Cardiac muscle cell (in vitro differentiated cells and primary cell): ENCODE results near the gene EPHX1. TPM values are rescaled to one million over a fixed set of nuclear protein-coding genes. Genes with fewer than 3 reads are reported as not detected.

ENCODE experiments used
- DNase-seq, 2 donors: peaks; one replicate each; pipeline versions ENCODE4 v3.0.0 to v3.0.0-alpha.2; 2010 to 2017; ENCODE audit warnings: low read depth in 1 of 2, low spot score in 1 of 2
- H3K27ac ChIP-seq: fragments of 200-600 bp; sonication (generic); 2 replicates; pipeline ENCODE4 v1.5.1; 2016
- H3K27me3 ChIP-seq: fragments of 200-600 bp; sonication (generic); 2 replicates; pipeline ENCODE4 v1.6.0; 2016; ENCODE audit warnings: control low read depth
- H3K36me3 ChIP-seq: fragments of 200-600 bp; sonication (generic); 2 replicates; pipeline ENCODE4 v1.5.1; 2016; ENCODE audit warnings: control low read depth
- H3K4me1 ChIP-seq: fragments of 200-600 bp; sonication (generic); 2 replicates; pipeline ENCODE4 v1.8.1; 2017; ENCODE audit warnings: low read depth, mild to moderate bottlenecking, mixed run types
- H3K4me3 ChIP-seq: fragments of 200-600 bp; sonication (generic); 2 replicates; pipeline ENCODE4 v1.5.1; 2016; ENCODE audit warnings: mild to moderate bottlenecking
- H3K9me3 ChIP-seq: fragments of 200-600 bp; sonication (generic); 2 replicates; pipeline ENCODE4 v1.5.1; 2017; ENCODE audit warnings: low read depth, mild to moderate bottlenecking, control low read depth
- polyA plus RNA-seq: library from polyadenylated mRNA; unstranded; fragments of >200 nt; fragmentation: Nextera tagmentation; extraction: Ambion mirVana; gene quantifications from 2 replicates; pipeline ENCODE4 v1.2.1, GENCODE V29; 2016
- total RNA-seq: library from RNA; depleted of rRNA; stranded (reverse); fragments of >200 nt; gene quantifications from 2 replicates; pipeline ENCODE4 v1.2.3, GENCODE V29; 2016
- TF ChIP-seq, protein P1 (sequence below): IDR thresholded peaks from 2 replicates; pipeline ENCODE4 v1.5.1; 2012; ENCODE audit warnings: low read depth, mild to moderate bottlenecking, low read length

Gene EPHX1
- total and polyA plus RNA-seq, 2 experiments from 2014 or later, result 15.8 to 33.8 TPM

DNA sequence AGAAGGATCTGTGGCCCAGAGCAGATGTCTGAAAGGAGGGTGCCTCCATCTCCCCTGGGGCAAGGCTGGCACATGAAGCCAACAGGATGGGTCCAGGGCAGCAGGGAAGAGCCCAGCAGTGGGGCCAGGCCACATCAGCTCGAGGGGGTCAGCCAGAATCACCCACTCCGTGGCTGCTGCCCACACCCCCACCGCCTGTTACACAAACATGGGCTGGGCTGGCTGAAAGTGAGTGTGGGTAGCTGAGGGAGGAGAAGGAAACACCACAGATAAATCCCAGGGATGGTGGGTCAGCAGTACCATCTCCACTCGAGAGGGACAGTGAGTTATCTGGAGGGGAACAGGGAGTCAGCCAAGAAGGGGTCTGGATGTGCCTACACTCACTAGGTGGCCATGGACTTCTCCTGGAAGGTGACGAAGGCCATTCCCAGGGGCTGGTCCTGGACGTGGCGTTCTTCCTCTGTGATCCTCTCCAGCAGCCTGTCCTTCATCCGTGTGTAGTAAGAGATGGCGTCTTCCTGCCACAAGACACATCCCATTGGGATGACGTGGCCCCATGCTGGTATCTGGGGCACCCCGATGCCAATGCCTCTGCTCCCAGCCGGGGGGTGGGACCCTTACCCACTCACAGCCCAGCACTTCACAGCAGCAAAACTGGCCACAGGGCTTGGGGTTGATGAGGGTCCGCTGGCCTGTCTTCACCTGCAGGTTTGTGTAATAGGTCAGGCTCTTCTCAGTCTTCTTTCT, 52.1 kb downstream of the EPHX1 start:
- TF ChIP-seq, protein P1, sequence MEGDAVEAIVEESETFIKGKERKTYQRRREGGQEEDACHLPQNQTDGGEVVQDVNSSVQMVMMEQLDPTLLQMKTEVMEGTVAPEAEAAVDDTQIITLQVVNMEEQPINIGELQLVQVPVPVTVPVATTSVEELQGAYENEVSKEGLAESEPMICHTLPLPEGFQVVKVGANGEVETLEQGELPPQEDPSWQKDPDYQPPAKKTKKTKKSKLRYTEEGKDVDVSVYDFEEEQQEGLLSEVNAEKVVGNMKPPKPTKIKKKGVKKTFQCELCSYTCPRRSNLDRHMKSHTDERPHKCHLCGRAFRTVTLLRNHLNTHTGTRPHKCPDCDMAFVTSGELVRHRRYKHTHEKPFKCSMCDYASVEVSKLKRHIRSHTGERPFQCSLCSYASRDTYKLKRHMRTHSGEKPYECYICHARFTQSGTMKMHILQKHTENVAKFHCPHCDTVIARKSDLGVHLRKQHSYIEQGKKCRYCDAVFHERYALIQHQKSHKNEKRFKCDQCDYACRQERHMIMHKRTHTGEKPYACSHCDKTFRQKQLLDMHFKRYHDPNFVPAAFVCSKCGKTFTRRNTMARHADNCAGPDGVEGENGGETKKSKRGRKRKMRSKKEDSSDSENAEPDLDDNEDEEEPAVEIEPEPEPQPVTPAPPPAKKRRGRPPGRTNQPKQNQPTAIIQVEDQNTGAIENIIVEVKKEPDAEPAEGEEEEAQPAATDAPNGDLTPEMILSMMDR, result no peak
- H3K27ac ChIP-seq, result no peak overlapping the region
- peaks cover 18% of the 10 kb centered on the region for H3K36me3 ChIP-seq
- no peak overlapping the region for H3K4me3 ChIP-seq
- no peaks in the 10 kb centered on the region for H3K27me3 ChIP-seq
- no peaks in the 10 kb centered on the region for H3K4me1 ChIP-seq
- H3K9me3 ChIP-seq, result no peaks in the 10 kb centered on the region
- no peak for DNase-seq

DNA sequence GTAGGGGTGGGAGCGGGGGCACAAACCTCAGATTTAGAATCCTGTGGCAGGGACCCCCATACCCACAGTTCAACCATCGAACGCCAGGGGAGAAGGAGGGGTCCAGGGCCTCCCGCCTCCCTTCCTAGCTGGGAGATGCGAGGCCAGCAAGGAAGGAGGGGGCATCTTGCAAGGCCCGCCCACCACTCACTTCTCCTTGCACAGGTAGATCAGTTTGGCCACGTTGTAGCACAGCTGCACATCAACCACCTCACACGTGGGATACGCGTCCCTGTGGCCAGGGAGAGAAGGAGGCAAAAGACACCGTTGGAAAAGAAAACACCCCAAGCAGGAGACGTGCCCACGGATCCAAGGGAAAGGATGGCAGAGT, 52.6 kb downstream of the EPHX1 start:
- H3K4me1 ChIP-seq, result no peaks in the 10 kb centered on the region
- H3K9me3 ChIP-seq, result no peaks in the 10 kb centered on the region
- no peaks in the 10 kb centered on the region for H3K27me3 ChIP-seq
- no peak overlapping the region for H3K4me3 ChIP-seq
- TF ChIP-seq, protein P1, result no peak
- no peak for DNase-seq
- no peak overlapping the region for H3K27ac ChIP-seq
- H3K36me3 ChIP-seq, result peaks cover 22% of the 10 kb centered on the region

DNA sequence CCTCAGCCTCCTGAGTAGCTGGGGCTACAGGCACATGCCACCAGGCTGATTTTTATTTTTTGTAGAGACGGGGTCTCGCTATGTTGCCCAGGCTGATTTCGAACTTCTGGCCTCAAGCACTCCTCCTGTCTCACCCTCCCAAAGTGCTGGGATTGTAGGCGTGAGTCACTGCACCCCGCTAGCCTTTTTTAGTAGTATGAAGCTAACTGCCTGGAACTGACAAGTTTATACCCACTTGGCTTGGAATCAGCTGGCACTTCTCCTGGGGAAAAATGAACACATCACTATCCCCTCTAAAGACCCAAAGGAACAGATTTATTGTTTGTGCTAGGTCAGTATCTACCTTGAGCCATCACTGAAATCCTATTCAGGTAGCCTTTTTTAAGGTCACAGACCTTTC, 53.2 kb downstream of the EPHX1 start:
- no peak overlapping the region for H3K27ac ChIP-seq
- no peaks in the 10 kb centered on the region for H3K9me3 ChIP-seq
- no peaks in the 10 kb centered on the region for H3K27me3 ChIP-seq
- no peak overlapping the region for H3K4me3 ChIP-seq
- TF ChIP-seq, protein P1, result no peak
- H3K36me3 ChIP-seq, result peaks cover 22% of the 10 kb centered on the region
- H3K4me1 ChIP-seq, result no peaks in the 10 kb centered on the region
- peak in 1 of 2 donors; percentile 39 for DNase-seq

DNA sequence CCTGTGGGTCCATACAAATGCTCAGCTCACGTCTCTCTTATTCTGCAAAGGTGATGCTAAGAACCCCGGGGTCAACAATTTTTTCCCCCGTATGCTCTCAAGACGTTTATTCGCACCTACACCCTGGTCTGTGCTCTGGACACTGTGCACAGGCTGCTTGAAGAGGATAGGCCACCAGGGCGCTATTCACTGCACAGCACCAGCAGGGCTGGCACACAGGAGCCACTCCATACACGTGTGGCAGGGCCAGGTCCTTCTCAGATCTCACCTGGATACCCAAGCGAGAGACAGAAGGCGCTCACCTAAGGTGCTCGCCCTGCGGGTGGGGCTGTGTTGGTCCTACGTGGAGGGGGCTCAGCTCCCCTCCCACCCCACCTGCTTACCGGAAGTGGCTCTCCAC, 55.6 kb downstream of the EPHX1 start:
- no peaks in the 10 kb centered on the region for H3K27me3 ChIP-seq
- no peaks in the 10 kb centered on the region for H3K9me3 ChIP-seq
- peaks cover 18% of the 10 kb centered on the region for H3K36me3 ChIP-seq
- no peak overlapping the region for H3K27ac ChIP-seq
- no peaks in the 10 kb centered on the region for H3K4me1 ChIP-seq
- no peak overlapping the region for H3K4me3 ChIP-seq
- TF ChIP-seq, protein P1, result no peak
- DNase-seq, result no peak

DNA sequence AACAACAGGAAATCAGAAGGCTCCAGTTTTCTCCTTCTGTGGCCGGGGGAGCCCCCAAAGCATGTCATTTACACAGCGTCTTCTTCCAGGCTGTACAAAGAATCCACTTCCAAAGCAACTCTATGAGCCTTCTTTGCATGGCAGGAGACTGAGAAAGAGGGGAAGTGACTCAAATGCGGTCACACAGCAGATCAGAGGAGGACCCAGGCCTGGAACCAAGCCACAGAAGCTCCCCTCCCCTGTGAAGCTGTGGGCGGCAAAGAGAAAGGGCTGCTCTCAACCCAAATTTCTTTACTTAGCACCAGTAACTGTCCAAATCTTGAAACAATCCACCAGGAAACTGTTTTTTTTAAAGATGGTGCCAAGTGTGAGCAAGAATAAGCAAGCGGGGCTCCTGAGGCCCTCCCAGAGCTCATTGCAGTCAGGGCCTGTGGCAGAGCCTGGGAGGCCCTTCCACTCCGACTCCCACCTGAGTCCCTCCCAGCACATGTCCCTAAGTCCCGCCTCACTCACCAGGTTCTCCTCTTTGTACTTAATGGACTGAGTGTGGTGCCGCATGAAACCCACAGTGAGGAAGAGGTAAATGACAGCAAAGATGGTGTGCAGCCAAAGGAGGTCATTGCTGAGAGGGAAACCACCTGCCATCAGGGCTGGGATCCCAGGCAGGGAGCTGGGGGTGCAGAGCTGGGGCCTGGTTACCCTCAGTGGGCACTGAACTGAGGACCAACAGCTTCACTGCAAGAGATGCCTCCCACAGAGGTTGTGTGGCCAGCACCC, 56.3 kb downstream of the EPHX1 start:
- H3K27ac ChIP-seq, result no peak overlapping the region
- H3K4me1 ChIP-seq, result no peaks in the 10 kb centered on the region
- no peaks in the 10 kb centered on the region for H3K9me3 ChIP-seq
- no peak overlapping the region for H3K4me3 ChIP-seq
- H3K36me3 ChIP-seq, result peaks cover 14% of the 10 kb centered on the region
- no peaks in the 10 kb centered on the region for H3K27me3 ChIP-seq
- peak in 1 of 2 donors; percentile 85 for DNase-seq
- TF ChIP-seq, protein P1, result no peak
